Measurements from ENCODE around the gene TMEM203. TPM values are rescaled to one million over a fixed set of nuclear protein-coding genes. Genes with fewer than 3 reads are reported as not detected.

Gene TMEM203
- polyA plus RNA-seq, 12 donors = 20.7 to 39.2 (median 31.1) TPM; not detected in 1

GRCh38 chr9:137220317-137221094 lies 15.1 kb upstream of the TMEM203 start:
- DNase-seq = no peak

GRCh38 chr9:137219757-137220316 lies 14.4 kb upstream of the TMEM203 start:
- DNase-seq = no peak

GRCh38 chr9:137218754-137219271 lies 13.4 kb upstream of the TMEM203 start:
- no peak for DNase-seq

GRCh38 chr9:137218212-137218753 lies 12.8 kb upstream of the TMEM203 start:
- no peak for DNase-seq

- no peak for DNase-seq
These were observed 12.1 kb upstream of the TMEM203 start for GRCh38 chr9:137217276-137218211.

GRCh38 chr9:137216188-137216965 lies 10.9 kb upstream of the TMEM203 start:
- no peak for DNase-seq

- no peak for DNase-seq
These were observed 9.9 kb upstream of the TMEM203 start for GRCh38 chr9:137215196-137215986.

- DNase-seq = no peak
These were observed 9.2 kb upstream of the TMEM203 start for GRCh38 chr9:137214620-137215019.

- no peak for DNase-seq
These were observed 8.0 kb upstream of the TMEM203 start for GRCh38 chr9:137213160-137214060.

GRCh38 chr9:137212520-137212919 lies 7.1 kb upstream of the TMEM203 start:
- no peak for DNase-seq

- DNase-seq = no peak
These were observed 6.1 kb upstream of the TMEM203 start for GRCh38 chr9:137211532-137211931.

GRCh38 chr9:137206602-137207001 lies 1.2 kb upstream of the TMEM203 start:
- DNase-seq = no peak

- DNase-seq = no peak
These were observed 720 bp downstream of the TMEM203 start for GRCh38 chr9:137204731-137205125.

GRCh38 chr9:137202966-137203365 lies 2.5 kb downstream of the TMEM203 start:
- no peak for DNase-seq

- no peak for DNase-seq
These were observed 4.1 kb downstream of the TMEM203 start for GRCh38 chr9:137201205-137201868.

GRCh38 chr9:137200311-137201204 lies 4.9 kb downstream of the TMEM203 start, which contains the start of gene TPRN:
Gene TPRN, minus strand, starts transcription at chr9:137200741. Its CDS starts 30 bp downstream, at chr9:137200711.
- peak; percentile 96 for DNase-seq

GRCh38 chr9:137199411-137200121 lies 5.9 kb downstream of the TMEM203 start:
- DNase-seq = no peak
